RCC 7860 (cell line): ENCODE data around the gene STAG1.
A peak's percentile ranks its signal among the peaks of the same experiment; 100 is the strongest.
"Not testable (repeated sequence)": the region's sequence is repeated elsewhere in the genome, so short reads cannot be mapped to it uniquely, and the experiment has no call there.

Experiments
- DNase-seq: peaks from one replicate; pipeline ENCODE4 v3.0.0-alpha.2; 2015; ENCODE audit warnings: low spot score
- FAIRE-seq: peaks from 2 replicates; lab custom pipeline; 2012; peaks lifted over from hg19 to GRCh38; lab: Jason Lieb, UNC

STAG1 gene

GRCh38 chr3:136752172-136752421 lies at the start of gene STAG1:
Gene STAG1, minus strand, starts transcription at chr3:136752378. Its CDS starts 121,480 bp downstream, at chr3:136630898.
- FAIRE-seq (no peak), DNase-seq (no peak)

GRCh38 chr3:136801146-136801545 lies 49.0 kb upstream of the STAG1 start:
- peak; percentile 53 for DNase-seq
- peak; percentile 81 for FAIRE-seq

GRCh38 chr3:136792556-136793330 lies 40.6 kb upstream of the STAG1 start:
- DNase-seq (no peak), FAIRE-seq (no peak)

- DNase-seq = no peak
- FAIRE-seq = no peak
Observed at GRCh38 chr3:136790786-136791185, 38.6 kb upstream of the STAG1 start.

GRCh38 chr3:136789976-136790375 lies 37.8 kb upstream of the STAG1 start:
- DNase-seq (no peak), FAIRE-seq (no peak)

- DNase-seq = no peak
- no peak for FAIRE-seq
Observed at GRCh38 chr3:136788154-136788553, 36.0 kb upstream of the STAG1 start.

GRCh38 chr3:136787349-136787748 lies 35.2 kb upstream of the STAG1 start:
- FAIRE-seq = no peak

GRCh38 chr3:136783708-136784191 lies 31.6 kb upstream of the STAG1 start:
- FAIRE-seq = no peak
- no peak for DNase-seq

More at GRCh38 chr3:136787349-136787748, 35.2 kb upstream of the STAG1 start:
- DNase-seq = no peak

GRCh38 chr3:136780741-136781140 lies 28.6 kb upstream of the STAG1 start:
- FAIRE-seq (no peak), DNase-seq (no peak)

GRCh38 chr3:136778865-136779264 lies 26.7 kb upstream of the STAG1 start:
- FAIRE-seq (no peak), DNase-seq (no peak)

- FAIRE-seq = no peak
Observed at GRCh38 chr3:136772709-136773108, 20.5 kb upstream of the STAG1 start.

GRCh38 chr3:136758160-136759102 lies 6.3 kb upstream of the STAG1 start:
- not testable (repeated sequence) for DNase-seq
- FAIRE-seq = peak; percentile 48

More at GRCh38 chr3:136772709-136773108, 20.5 kb upstream of the STAG1 start:
- no peak for DNase-seq

- DNase-seq = no peak
- FAIRE-seq = no peak
Observed at GRCh38 chr3:136755192-136755591, 3.0 kb upstream of the STAG1 start.

GRCh38 chr3:136753326-136753939 lies 1.3 kb upstream of the STAG1 start:
- DNase-seq (no peak), FAIRE-seq (no peak)

GRCh38 chr3:136752422-136753325 lies 496 bp upstream of the STAG1 start:
- FAIRE-seq = no peak

GRCh38 chr3:136751316-136752171 lies 634 bp downstream of the STAG1 start:
- FAIRE-seq (no peak), DNase-seq (peak; percentile 72)

More at GRCh38 chr3:136752422-136753325, 496 bp upstream of the STAG1 start:
- DNase-seq = peak; percentile 96

GRCh38 chr3:136750897-136751315 lies 1.3 kb downstream of the STAG1 start:
- FAIRE-seq = no peak
- DNase-seq = no peak

GRCh38 chr3:136750209-136750896 lies 1.8 kb downstream of the STAG1 start:
- DNase-seq (peak; percentile 25), FAIRE-seq (no peak)

GRCh38 chr3:136749602-136750001 lies 2.6 kb downstream of the STAG1 start:
- FAIRE-seq, DNase-seq: not testable (repeated sequence)
